Measurements from ENCODE around the gene BACH2.

Gene BACH2

DNA sequence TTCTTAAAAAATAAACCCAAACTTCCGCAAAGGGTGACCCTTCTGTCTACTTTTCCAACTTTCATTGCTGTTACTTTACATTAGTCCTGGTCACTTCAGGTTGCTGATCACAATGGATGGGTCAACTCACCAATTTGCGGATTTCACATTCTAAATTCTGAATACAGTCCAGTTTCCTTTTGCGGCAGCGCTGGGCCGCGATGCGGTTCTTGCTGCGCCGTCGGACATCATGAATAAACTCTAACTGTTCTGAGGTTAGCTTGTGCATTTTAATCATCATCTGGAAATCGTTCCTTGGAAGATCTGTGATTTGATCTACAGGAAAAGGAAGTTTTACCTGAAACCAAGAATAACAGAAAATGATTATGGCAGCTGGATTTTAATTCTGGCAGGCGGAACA is 358.6 kb downstream of the BACH2 start:
- in situ Hi-C loops (cut with MboI; ENCODE audit: low pct_unique_long_range_greater_than_20kb, low sequenced_read_pairs, unreplicated experiment), result no loop called here
- no peak for TF ChIP-seq CTCF (IDR thresholded peaks at IDR 0.05; ENCODE audit: extremely low read depth, insufficient read depth, missing control alignments)
- no peak for DNase-seq (ENCODE audit: low spot score)

DNA sequence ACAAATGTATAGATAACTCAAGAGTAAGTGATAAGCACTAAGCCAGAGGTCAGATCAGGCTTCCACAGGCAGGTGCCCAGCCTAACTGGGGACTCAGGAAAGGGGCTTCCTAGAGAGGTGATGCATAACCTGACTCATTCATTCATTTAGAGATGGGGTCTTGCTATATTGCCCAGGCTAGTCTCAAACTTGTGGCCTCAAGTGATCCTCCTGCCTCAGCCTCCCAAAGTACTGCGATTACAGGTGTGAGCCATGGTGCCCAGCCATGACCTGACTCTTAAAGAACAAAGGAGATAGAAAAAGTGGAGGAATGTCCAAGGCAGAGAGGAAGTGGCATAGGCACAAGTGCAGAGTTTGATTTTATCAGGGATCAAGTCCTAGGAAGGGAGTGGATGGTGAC is 360.5 kb downstream of the BACH2 start:
- no peak for TF ChIP-seq CTCF (IDR thresholded peaks at IDR 0.05; ENCODE audit: extremely low read depth, insufficient read depth, missing control alignments)
- DNase-seq (ENCODE audit: low spot score), result no peak
- in situ Hi-C loops (cut with MboI; ENCODE audit: low pct_unique_long_range_greater_than_20kb, low sequenced_read_pairs, unreplicated experiment), result no loop called here

- DNase-seq (ENCODE audit: low spot score), result no peak
- in situ Hi-C loops (cut with MboI; ENCODE audit: low pct_unique_long_range_greater_than_20kb, low sequenced_read_pairs, unreplicated experiment), result no loop called here
- TF ChIP-seq CTCF (IDR thresholded peaks at IDR 0.05; ENCODE audit: extremely low read depth, insufficient read depth, missing control alignments), result no peak
These were observed 361.8 kb downstream of the BACH2 start for GRCh38 chr6:89934685-89935366.

DNA sequence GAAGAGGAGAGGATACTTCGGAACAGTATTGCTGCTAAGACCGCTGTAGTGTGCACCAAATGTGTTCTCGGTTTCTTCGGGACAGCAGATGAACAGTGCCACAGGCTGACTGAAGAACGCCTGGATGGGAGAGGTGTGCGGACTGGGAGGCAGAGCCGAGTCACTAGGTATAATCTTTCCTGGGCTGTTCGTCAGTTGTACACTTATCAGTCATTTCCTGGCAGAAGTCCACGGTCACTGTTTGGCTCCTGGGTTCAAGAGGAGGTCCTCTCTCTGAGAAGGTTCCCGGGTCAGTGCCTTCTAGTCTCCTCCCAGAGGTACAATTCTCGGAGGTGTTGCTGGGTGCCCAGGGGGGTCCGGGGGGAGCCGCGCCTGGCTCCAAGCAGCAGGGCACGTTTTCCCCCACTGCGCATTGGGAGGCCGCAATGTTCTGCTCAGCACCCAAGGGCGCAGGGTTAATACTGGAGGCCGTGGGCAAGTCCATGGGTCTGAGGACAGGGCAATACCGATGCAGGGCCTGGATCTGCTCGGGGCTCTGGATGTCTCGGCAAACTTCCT is 364.3 kb downstream of the BACH2 start:
- TF ChIP-seq CTCF (IDR thresholded peaks at IDR 0.05; ENCODE audit: extremely low read depth, insufficient read depth, missing control alignments), result no peak
- in situ Hi-C loops (cut with MboI; ENCODE audit: low pct_unique_long_range_greater_than_20kb, low sequenced_read_pairs, unreplicated experiment), result no loop called here
- DNase-seq (ENCODE audit: low spot score), result no peak

- TF ChIP-seq CTCF (IDR thresholded peaks at IDR 0.05; ENCODE audit: extremely low read depth, insufficient read depth, missing control alignments), result no peak
- DNase-seq (ENCODE audit: low spot score), result no peak
- in situ Hi-C loops (cut with MboI; ENCODE audit: low pct_unique_long_range_greater_than_20kb, low sequenced_read_pairs, unreplicated experiment), result no loop called here
These were observed 365.9 kb downstream of the BACH2 start for GRCh38 chr6:89930789-89931188.

DNA sequence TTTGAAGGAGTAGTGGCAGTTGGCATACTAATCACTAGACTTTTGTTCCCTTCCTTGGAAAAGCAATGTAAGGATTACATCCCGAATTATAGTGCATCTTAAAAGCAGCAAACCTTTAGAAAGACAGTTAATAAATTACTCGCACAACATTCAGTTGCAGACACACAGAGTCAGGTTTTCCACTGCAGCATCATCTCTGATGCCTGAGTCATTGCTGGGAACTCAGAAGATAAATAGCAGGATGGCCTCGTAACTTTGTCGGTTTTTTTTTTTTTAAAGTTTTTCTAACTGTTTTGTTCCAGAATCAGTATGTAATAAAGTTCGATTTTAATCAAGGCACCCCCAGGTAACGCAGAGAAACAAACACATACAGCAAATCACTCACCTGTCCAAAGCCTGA is 368.0 kb downstream of the BACH2 start:
- no peak for TF ChIP-seq CTCF (IDR thresholded peaks at IDR 0.05; ENCODE audit: extremely low read depth, insufficient read depth, missing control alignments)
- no peak for DNase-seq (ENCODE audit: low spot score)
- in situ Hi-C loops (cut with MboI; ENCODE audit: low pct_unique_long_range_greater_than_20kb, low sequenced_read_pairs, unreplicated experiment), result no loop called here

All from GM13977 (cell line).